ENCODE results near the gene PEF1. TPM values are rescaled to one million over a fixed set of nuclear protein-coding genes. Genes with fewer than 3 reads are reported as not detected.
A peak's percentile ranks its signal among the peaks of the same experiment; 100 is the strongest.

Gene PEF1
- polyA plus RNA-seq, 1 experiment, result 71.8 TPM

DNA sequence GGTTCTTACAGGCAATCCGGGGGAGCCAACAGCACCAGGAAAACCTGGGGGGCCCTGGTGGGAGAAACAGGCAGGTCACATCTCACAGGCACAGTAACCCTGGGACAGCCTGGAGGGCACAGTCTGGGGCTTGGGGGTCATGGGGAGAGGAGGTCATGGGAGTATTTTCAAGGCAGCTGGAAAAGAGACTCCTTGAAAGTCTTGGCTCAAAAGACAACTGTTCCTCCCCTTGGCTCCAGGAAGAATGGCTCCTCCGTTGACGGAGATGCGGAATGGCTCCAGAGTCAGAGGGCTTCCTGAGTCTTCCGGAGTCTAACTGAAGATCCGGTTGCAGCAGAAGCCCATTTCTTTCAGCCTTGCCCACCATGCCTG is 25.9 kb upstream of the PEF1 start:
- no peaks in the 10 kb centered on the region for H3K27me3 ChIP-seq (ENCODE audit: control insufficient read depth, insufficient read depth, low read length)
- POLR2A ChIA-PET, result interaction anchor here (1.4 kb wide), 1 partner anchor 26 kb away, joined by 5 read pairs; the partner anchor contains the start of gene PEF1
- no peaks in the 10 kb centered on the region; the same call in 1 of the 2 replicates for H3K9me3 ChIP-seq (ENCODE audit: control insufficient read depth, insufficient read depth, low read length)
- no peak overlapping the region for H3K4me3 ChIP-seq (ENCODE audit: low read depth, low read length)
- no peak overlapping the region for H3K27ac ChIP-seq (ENCODE audit: low read depth, low read length)
- no peak for TF ChIP-seq CTCF (IDR thresholded peaks at IDR 0.05; ENCODE audit: low read depth, low read length)
- CTCF ChIA-PET, result interaction anchor here (1.4 kb wide), 1 partner anchor 119 kb away, joined by 4 read pairs; no protein-coding TSS in a partner anchor
- DNase-seq (ENCODE audit: low read depth, low spot score), result no peak

DNA sequence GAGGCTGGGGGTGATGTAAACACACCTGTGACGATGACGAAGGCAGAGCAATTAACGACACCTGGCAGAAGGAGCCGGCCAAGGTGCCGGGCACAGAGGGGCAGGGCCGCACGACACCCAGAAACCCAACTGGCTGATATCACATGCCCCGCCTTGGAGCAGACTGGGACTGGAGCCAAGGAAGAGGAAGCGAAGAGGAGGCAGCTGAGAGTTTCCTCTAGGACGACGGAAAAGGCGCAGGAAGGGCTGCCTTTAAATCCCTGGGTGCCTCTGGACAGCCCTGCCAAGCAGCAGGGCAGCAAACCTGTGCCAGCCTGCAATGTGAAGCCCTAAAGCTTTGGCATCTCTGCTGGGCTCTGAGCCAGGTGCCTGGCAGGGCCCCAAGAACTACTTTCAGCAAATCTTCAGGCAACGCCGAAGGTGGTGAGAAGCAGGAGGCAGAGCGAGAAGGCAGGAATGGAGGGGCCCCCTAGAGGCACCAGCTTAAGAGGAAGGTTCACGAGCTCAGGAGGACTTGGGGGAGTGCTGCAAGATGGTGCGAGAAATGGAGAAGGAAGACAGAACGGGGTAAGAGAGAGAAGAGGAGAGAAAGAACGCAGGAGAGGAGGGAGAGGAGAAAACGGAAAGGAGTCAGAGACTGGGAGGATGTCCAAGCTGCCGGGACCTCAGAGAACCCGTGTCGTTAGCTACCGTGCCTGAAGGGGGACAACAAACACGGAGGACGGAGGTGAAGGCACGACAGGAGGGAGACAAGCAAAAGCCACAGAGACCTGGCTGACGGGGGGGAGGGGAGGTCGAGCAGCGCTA is 25.3 kb upstream of the PEF1 start:
- TF ChIP-seq CTCF (IDR thresholded peaks at IDR 0.05; ENCODE audit: low read depth, low read length), result peak; percentile 23; the same call in 1 of the 2 replicates
- no peak for DNase-seq (ENCODE audit: low read depth, low spot score)
- H3K4me3 ChIP-seq (ENCODE audit: low read depth, low read length), result no peak overlapping the region
- no peaks in the 10 kb centered on the region for H3K27me3 ChIP-seq (ENCODE audit: control insufficient read depth, insufficient read depth, low read length)
- no peaks in the 10 kb centered on the region; the same call in 1 of the 2 replicates for H3K9me3 ChIP-seq (ENCODE audit: control insufficient read depth, insufficient read depth, low read length)
- POLR2A ChIA-PET, result interaction anchor here (1.4 kb wide), 1 partner anchor 25 kb away, joined by 5 read pairs; the partner anchor contains the start of gene PEF1
- CTCF ChIA-PET, result no interaction called here
- H3K27ac ChIP-seq (ENCODE audit: low read depth, low read length), result no peak overlapping the region

DNA sequence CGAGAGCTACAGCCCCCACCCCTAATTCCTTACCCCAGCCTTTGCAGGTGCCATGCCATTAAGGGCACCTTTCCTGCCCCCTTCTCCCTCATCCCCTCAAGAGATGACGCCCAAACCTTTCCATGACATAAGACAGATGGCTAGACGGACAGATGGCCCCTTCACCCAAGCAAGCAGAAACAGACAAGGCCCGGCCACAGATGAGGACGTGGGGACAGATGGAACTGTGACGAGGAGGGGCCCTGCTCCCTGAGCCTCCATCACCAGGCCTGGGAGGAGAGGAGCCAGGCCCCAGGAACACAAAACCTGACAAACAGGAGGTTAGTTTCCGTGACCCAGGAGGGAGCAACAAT is 24.7 kb upstream of the PEF1 start:
- H3K27me3 ChIP-seq (ENCODE audit: control insufficient read depth, insufficient read depth, low read length), result no peaks in the 10 kb centered on the region
- CTCF ChIA-PET, result no interaction called here
- POLR2A ChIA-PET, result no interaction called here
- H3K9me3 ChIP-seq (ENCODE audit: control insufficient read depth, insufficient read depth, low read length), result no peaks in the 10 kb centered on the region; the same call in 1 of the 2 replicates
- no peak overlapping the region for H3K4me3 ChIP-seq (ENCODE audit: low read depth, low read length)
- no peak for TF ChIP-seq CTCF (IDR thresholded peaks at IDR 0.05; ENCODE audit: low read depth, low read length)
- DNase-seq (ENCODE audit: low read depth, low spot score), result no peak
- no peak overlapping the region for H3K27ac ChIP-seq (ENCODE audit: low read depth, low read length)

GRCh38 chr1:31668303-31668883 is 23.7 kb upstream of the PEF1 start:
- no peak overlapping the region for H3K27ac ChIP-seq (ENCODE audit: low read depth, low read length)
- H3K9me3 ChIP-seq (ENCODE audit: control insufficient read depth, insufficient read depth, low read length), result no peaks in the 10 kb centered on the region
- POLR2A ChIA-PET, result no interaction called here
- no peaks in the 10 kb centered on the region for H3K27me3 ChIP-seq (ENCODE audit: control insufficient read depth, insufficient read depth, low read length)
- DNase-seq (ENCODE audit: low read depth, low spot score), result no peak
- CTCF ChIA-PET, result no interaction called here
- no peak for TF ChIP-seq CTCF (IDR thresholded peaks at IDR 0.05; ENCODE audit: low read depth, low read length)
- no peak overlapping the region for H3K4me3 ChIP-seq (ENCODE audit: low read depth, low read length)

Measured in AG04450 (cell line).